ENCODE measurements around the gene CLOCK. TPM values are rescaled to one million over a fixed set of nuclear protein-coding genes. Genes with fewer than 3 reads are reported as not detected.

CLOCK gene
- total RNA-seq, 6 donors from 2014 or later: 10.2 to 39.6 (median 22.2) TPM

DNA sequence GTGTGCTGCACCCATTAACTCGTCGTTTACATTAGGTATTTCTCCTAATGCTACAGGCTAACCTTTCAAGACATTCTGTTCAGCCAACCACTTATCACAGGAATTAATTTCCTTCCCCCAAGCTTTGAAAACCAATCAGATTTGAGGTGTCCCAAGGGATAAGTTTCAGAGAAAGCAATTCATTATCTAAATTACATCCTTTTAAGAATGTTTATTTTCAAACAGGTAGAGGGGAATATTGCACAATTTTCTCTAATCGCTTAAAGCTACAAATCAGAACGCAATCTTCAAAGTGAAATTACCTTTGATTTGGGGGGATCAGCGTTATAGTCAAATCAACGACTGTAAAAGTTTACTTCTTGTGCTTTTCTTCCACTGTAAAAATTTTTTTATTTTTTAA lies 1.6 kb downstream of the CLOCK start:
- Histone ChIP-seq H3K4me1 (peaks cover 12 to 26% (median 15%) of the 10 kb centered on the region in 4 donors), H3K4me3 (peak overlapping the region; percentile 90 to 98 (median 90)), H3K27me3 (no peaks in the 10 kb centered on the region), H3K27ac (peak overlapping the region; percentile 98 to 100 (median 99)), H3K36me3 (peaks cover 0 to 5% (median 0%) of the 10 kb centered on the region in 4 donors), H3K9me3 (no peaks in the 10 kb centered on the region)
- TF ChIP-seq POLR2A (IDR thresholded peaks at IDR 0.05): no peak
- no peak for TF ChIP-seq EP300 (IDR thresholded peaks at IDR 0.05)
- TF ChIP-seq, protein P1, sequence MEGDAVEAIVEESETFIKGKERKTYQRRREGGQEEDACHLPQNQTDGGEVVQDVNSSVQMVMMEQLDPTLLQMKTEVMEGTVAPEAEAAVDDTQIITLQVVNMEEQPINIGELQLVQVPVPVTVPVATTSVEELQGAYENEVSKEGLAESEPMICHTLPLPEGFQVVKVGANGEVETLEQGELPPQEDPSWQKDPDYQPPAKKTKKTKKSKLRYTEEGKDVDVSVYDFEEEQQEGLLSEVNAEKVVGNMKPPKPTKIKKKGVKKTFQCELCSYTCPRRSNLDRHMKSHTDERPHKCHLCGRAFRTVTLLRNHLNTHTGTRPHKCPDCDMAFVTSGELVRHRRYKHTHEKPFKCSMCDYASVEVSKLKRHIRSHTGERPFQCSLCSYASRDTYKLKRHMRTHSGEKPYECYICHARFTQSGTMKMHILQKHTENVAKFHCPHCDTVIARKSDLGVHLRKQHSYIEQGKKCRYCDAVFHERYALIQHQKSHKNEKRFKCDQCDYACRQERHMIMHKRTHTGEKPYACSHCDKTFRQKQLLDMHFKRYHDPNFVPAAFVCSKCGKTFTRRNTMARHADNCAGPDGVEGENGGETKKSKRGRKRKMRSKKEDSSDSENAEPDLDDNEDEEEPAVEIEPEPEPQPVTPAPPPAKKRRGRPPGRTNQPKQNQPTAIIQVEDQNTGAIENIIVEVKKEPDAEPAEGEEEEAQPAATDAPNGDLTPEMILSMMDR (IDR thresholded peaks at IDR 0.05): no peak
- no peak for TF ChIP-seq POLR2AphosphoS5 (IDR thresholded peaks at IDR 0.05)
- DNase-seq (no peak), ATAC-seq (ENCODE audit: low FRiP score in 2 of 2) (no peak)
- WGBS, 2 donors: 2 to 4% methylated on average over 6 of the region's 6 CpGs

DNA sequence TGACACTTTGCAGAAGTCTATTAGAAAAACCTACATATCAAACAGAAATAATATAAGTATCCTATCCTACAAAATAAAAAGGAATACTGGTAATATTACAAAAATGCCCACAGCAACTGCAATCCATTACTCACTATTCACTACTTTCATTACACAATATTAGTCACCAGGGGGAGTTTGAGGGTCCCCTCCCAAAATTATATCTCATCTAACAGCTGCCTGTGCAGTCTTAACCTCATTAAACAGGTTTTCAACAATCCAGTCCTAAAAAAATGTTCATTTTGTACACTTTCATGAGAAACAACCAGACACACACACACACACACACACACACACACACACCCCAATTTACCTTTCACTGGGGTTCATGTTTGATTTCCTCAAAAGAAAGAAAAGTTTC lies 2.9 kb downstream of the CLOCK start:
- no peak overlapping the region for H3K4me3 ChIP-seq
- H3K36me3 ChIP-seq: peaks cover 0 to 5% (median 0%) of the 10 kb centered on the region in 4 donors
- no peak for DNase-seq
- no peak for ATAC-seq (ENCODE audit: low FRiP score in 2 of 2)
- no peak overlapping the region for H3K27ac ChIP-seq
- H3K4me1 ChIP-seq: peaks cover 12 to 26% (median 15%) of the 10 kb centered on the region in 4 donors
- H3K27me3 ChIP-seq: no peaks in the 10 kb centered on the region
- no peak for TF ChIP-seq EP300 (IDR thresholded peaks at IDR 0.05)
- TF ChIP-seq, protein P1 (IDR thresholded peaks at IDR 0.05): no peak
- TF ChIP-seq POLR2A (IDR thresholded peaks at IDR 0.05): no peak
- TF ChIP-seq POLR2AphosphoS5 (IDR thresholded peaks at IDR 0.05): no peak
- H3K9me3 ChIP-seq: no peaks in the 10 kb centered on the region

DNA sequence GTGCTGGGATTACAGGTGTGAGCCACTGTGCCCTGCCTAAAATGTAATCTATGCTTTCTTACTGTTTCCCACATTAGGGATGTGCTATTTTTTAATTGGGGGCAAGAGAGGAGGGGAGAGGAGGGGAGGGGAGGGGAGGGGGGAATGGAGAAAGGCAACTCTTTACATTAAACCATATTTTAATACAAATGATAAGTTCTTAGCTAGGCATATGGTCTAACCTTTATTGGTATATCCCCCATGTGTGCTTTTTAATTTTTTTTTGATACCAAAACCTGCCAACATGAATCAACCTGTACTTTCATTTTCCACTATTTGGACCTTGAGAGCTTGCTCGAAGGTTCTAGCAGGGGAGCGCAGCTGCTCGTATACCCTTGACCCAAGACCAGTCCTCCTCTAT lies 6.4 kb downstream of the CLOCK start:
- Histone ChIP-seq H3K36me3 (peaks cover 0 to 5% (median 0%) of the 10 kb centered on the region in 4 donors), H3K4me3 (no peak overlapping the region), H3K27me3 (no peaks in the 10 kb centered on the region), H3K9me3 (no peaks in the 10 kb centered on the region), H3K4me1 (peaks cover 2 to 17% (median 10%) of the 10 kb centered on the region in 4 donors), H3K27ac (no peak overlapping the region)
- no peak for TF ChIP-seq POLR2A (IDR thresholded peaks at IDR 0.05)
- TF ChIP-seq POLR2AphosphoS5 (IDR thresholded peaks at IDR 0.05): no peak
- no peak for TF ChIP-seq EP300 (IDR thresholded peaks at IDR 0.05)
- TF ChIP-seq, protein P1 (IDR thresholded peaks at IDR 0.05): no peak
- no peak for ATAC-seq (ENCODE audit: low FRiP score in 2 of 2)
- DNase-seq: no peak
- 96 to 100% methylated on average over 3 of the region's 3 CpGs for WGBS, 2 donors

DNA sequence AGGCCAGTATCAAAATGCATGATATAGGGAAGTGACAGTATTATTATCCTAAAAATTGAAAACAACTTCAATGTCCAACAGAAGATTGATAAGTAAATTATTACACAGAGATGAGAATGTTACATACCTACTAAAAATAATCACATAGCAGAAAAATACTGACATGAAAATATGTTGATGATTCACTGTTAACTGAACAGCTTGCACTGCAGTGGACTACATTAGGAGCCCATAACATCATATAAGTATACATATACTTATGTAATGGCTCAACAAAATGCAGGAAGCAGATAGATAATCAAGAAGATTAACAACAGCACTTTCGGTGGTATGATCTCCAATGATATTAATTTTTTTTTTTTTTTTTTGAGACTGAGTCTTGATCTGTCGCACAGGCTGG lies 7.1 kb downstream of the CLOCK start:
- no peak for TF ChIP-seq POLR2A (IDR thresholded peaks at IDR 0.05)
- TF ChIP-seq, protein P1 (IDR thresholded peaks at IDR 0.05): no peak
- TF ChIP-seq POLR2AphosphoS5 (IDR thresholded peaks at IDR 0.05): no peak
- no peak for TF ChIP-seq EP300 (IDR thresholded peaks at IDR 0.05)
- Histone ChIP-seq H3K4me1 (peaks cover 0 to 13% (median 6%) of the 10 kb centered on the region in 4 donors), H3K9me3 (no peaks in the 10 kb centered on the region), H3K27ac (no peak overlapping the region), H3K36me3 (peaks cover 0 to 5% (median 0%) of the 10 kb centered on the region in 4 donors), H3K4me3 (no peak overlapping the region), H3K27me3 (no peaks in the 10 kb centered on the region)
- no peak for ATAC-seq (ENCODE audit: low FRiP score in 2 of 2)
- WGBS, 2 donors: 83 to 84% methylated on average over 2 of the region's 2 CpGs
- DNase-seq: no peak

DNA sequence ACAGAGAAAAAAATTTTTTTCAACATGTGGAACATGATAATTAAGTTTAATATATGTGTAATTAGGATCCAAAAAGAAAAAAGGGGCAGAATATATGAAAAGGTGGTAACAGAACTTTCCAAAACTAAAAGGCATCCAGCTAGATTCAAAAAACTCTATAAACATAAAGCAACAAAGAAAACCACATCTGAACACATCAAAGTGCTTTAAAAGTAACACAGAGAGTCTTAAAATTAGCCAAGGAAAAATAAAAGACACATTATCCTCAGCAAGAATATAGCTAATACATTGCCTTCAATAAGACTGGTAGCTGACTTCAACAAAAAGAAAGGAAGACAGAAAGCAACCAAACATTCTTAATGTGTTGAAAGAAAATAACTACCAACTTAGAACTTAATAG lies 8.2 kb downstream of the CLOCK start:
- H3K4me3 ChIP-seq: no peak overlapping the region
- H3K4me1 ChIP-seq: peaks cover 0 to 1% (median 0%) of the 10 kb centered on the region in 4 donors
- H3K27me3 ChIP-seq: no peaks in the 10 kb centered on the region
- no peaks in the 10 kb centered on the region for H3K9me3 ChIP-seq
- no peak overlapping the region for H3K27ac ChIP-seq
- TF ChIP-seq POLR2AphosphoS5 (IDR thresholded peaks at IDR 0.05) (no peak), EP300 (IDR thresholded peaks at IDR 0.05) (no peak), POLR2A (IDR thresholded peaks at IDR 0.05) (no peak)
- TF ChIP-seq, protein P1 (IDR thresholded peaks at IDR 0.05): no peak
- H3K36me3 ChIP-seq: peaks cover 0 to 5% (median 0%) of the 10 kb centered on the region in 4 donors
- no peak for DNase-seq
- ATAC-seq (ENCODE audit: low FRiP score in 2 of 2): no peak

Data from upper lobe of left lung (tissue), 6 donors.